Measurements from ENCODE around the gene MANBA. TPM values are rescaled to one million over a fixed set of nuclear protein-coding genes. Genes with fewer than 3 reads are reported as not detected.

Gene MANBA
- total and polyA plus RNA-seq, 12 donors: 8.9 to 47.7 (median 27.7) TPM

- no peak for TF ChIP-seq CTCF (IDR thresholded peaks at IDR 0.05)
- ATAC-seq (no peak), DNase-seq (no peak)
- H3K36me3 ChIP-seq: no peaks in the 10 kb centered on the region
- no peak overlapping the region for H3K4me3 ChIP-seq
- no peaks in the 10 kb centered on the region for H3K4me1 ChIP-seq
- no peaks in the 10 kb centered on the region for H3K27me3 ChIP-seq
- no peak overlapping the region for H3K27ac ChIP-seq
- WGBS, 2 donors: 76 to 88% methylated on average over 4 of the region's 4 CpGs
- intact Hi-C loops (cut with DNase I): no loop called here
- H3K9me3 ChIP-seq: no peaks in the 10 kb centered on the region
Measured at GRCh38 chr4:102779204-102779603, 18.4 kb upstream of the MANBA start.

GRCh38 chr4:102778720-102779119 is 18.0 kb upstream of the MANBA start:
- ATAC-seq (peak in 1 of 8 donors; percentile 55), DNase-seq (no peak)
- no peaks in the 10 kb centered on the region for H3K27me3 ChIP-seq
- no peaks in the 10 kb centered on the region for H3K4me1 ChIP-seq
- H3K27ac ChIP-seq: no peak overlapping the region
- H3K36me3 ChIP-seq: no peaks in the 10 kb centered on the region
- H3K4me3 ChIP-seq: no peak overlapping the region
- WGBS, 2 donors: 60 to 61% methylated on average over 7 of the region's 7 CpGs
- no peak for TF ChIP-seq CTCF (IDR thresholded peaks at IDR 0.05)
- intact Hi-C loops (cut with DNase I): no loop called here
- H3K9me3 ChIP-seq: no peaks in the 10 kb centered on the region

- WGBS, 2 donors: 93% methylated on average over 1 of the region's 1 CpG
- ATAC-seq (no peak), DNase-seq (no peak)
- no peak for TF ChIP-seq CTCF (IDR thresholded peaks at IDR 0.05)
- Histone ChIP-seq H3K36me3 (no peaks in the 10 kb centered on the region), H3K4me3 (no peak overlapping the region), H3K27me3 (no peaks in the 10 kb centered on the region), H3K9me3 (no peaks in the 10 kb centered on the region), H3K27ac (no peak overlapping the region), H3K4me1 (no peaks in the 10 kb centered on the region)
- intact Hi-C loops (cut with DNase I): no loop called here
Measured at GRCh38 chr4:102775805-102776204, 15.0 kb upstream of the MANBA start.

- intact Hi-C loops (cut with DNase I): no loop called here
Measured at GRCh38 chr4:102774254-102774653, 13.5 kb upstream of the MANBA start.

More at GRCh38 chr4:102774254-102774653, 13.5 kb upstream of the MANBA start:
- no peaks in the 10 kb centered on the region for H3K36me3 ChIP-seq
- no peaks in the 10 kb centered on the region for H3K9me3 ChIP-seq
- no peak for TF ChIP-seq CTCF (IDR thresholded peaks at IDR 0.05)
- H3K4me3 ChIP-seq: no peak overlapping the region
- H3K27me3 ChIP-seq: no peaks in the 10 kb centered on the region
- no peak overlapping the region for H3K27ac ChIP-seq
- 36 to 45% methylated on average over 2 of the region's 2 CpGs for WGBS, 2 donors
- DNase-seq (no peak), ATAC-seq (peak in 3 of 8 donors; percentile 27 to 58 (median 53))
- H3K4me1 ChIP-seq: no peaks in the 10 kb centered on the region

All from heart right ventricle (tissue), 16 donors.